HepG2 (cell line): ENCODE results near the gene MAPK8IP3. TPM values are rescaled to one million over a fixed set of nuclear protein-coding genes. Genes with fewer than 3 reads are reported as not detected.

ENCODE experiments used
- ATAC-seq: fragments of 200-7000 bp; cut with Tn5 transposase; 3 replicates; pipeline ENCODE4 v1.9.1; 2020; ENCODE audit warnings: mild to moderate bottlenecking, moderate library complexity
- BruUV-seq: library from RNA; stranded (reverse); fragments of 400-500 nt; replicated peaks from 2 replicates; lab custom pipeline; 2021; lab: Mats Ljungman, UMichigan
- CTCF ChIA-PET: fragments of 300-600 bp; formaldehyde crosslinking; extraction: SDS; loops from one replicate; lab custom pipeline; 2021; ENCODE audit warnings: low total read pairs, inconsistent platforms, low intra/inter-chr PET ratio; lab: Yijun Ruan, JAX
- POLR2A ChIA-PET: fragments of 350-600 bp; sonication (Branson Sonifier 250); formaldehyde crosslinking; loops from one replicate; lab custom pipeline; 2020; ENCODE audit warnings: antibody characterized with exemption, inconsistent platforms; lab: Yijun Ruan, JAX
- DNase-seq: peaks from one replicate; pipeline ENCODE4 v3.0.0-alpha.2; 2015; ENCODE audit warnings: low spot score
- FAIRE-seq: peaks from 3 replicates; lab custom pipeline; 2011; peaks lifted over from hg19 to GRCh38; lab: Jason Lieb, UNC
- H2AFZ ChIP-seq: one replicate; pipeline ENCODE4 v1.6.1; 2011; ENCODE audit warnings: low read length, inconsistent platforms
- H3K27ac ChIP-seq: fragments of 300-600 bp; 3 replicates; pipeline ENCODE4 v1.8.0; 2011; ENCODE audit warnings: mixed run types, mild to moderate bottlenecking, mixed read lengths, low read length, inconsistent platforms; ENCODE audit not compliant: insufficient read depth; ENCODE audit errors: extremely low read length
- H3K27me3 ChIP-seq, 2 experiments: fragments of 200-600 bp in 1 of 2; 2 replicates in 1 of 2; 3 replicates in 1 of 2; pipeline versions ENCODE4 v1.6.0 to v1.8.0; 2011; ENCODE audit warnings: low read length in 2 of 2, mild to moderate bottlenecking in 2 of 2, moderate library complexity in 2 of 2, inconsistent platforms in 1 of 2; ENCODE audit not compliant: insufficient read depth in 2 of 2, control insufficient read depth in 1 of 2
- H3K36me3 ChIP-seq, 2 experiments: fragments of 200-600 bp in 1 of 2; replicated peaks in 1 of 2; 2 replicates in 1 of 2; 3 replicates in 1 of 2; pipeline versions ENCODE4 v1.5.1 to v1.8.0; 2011; ENCODE audit warnings: low read length in 2 of 2, inconsistent platforms in 1 of 2; ENCODE audit not compliant: insufficient read depth in 2 of 2, control insufficient read depth in 1 of 2
- H3K4me1 ChIP-seq: 2 replicates; pipeline ENCODE4 v1.5.1; 2012; ENCODE audit warnings: low read length, inconsistent platforms; ENCODE audit not compliant: insufficient read depth
- H3K4me2 ChIP-seq: 2 replicates; pipeline ENCODE4 v1.6.0; 2011; ENCODE audit warnings: low read depth, low read length, inconsistent platforms
- H3K4me3 ChIP-seq, 3 experiments: fragments of 200-600 bp in 1 of 3; sonication (generic), shearing (Covaris generic) in 1 of 3; replicated peaks in 1 of 3; 2 replicates each; pipeline ENCODE4 v1.5.1; 2011 to 2016; ENCODE audit warnings: low read length in 3 of 3, inconsistent platforms in 2 of 3, low read depth in 2 of 3, mild to moderate bottlenecking in 2 of 3, control low read depth in 1 of 3, mixed read lengths in 1 of 3; ENCODE audit not compliant: insufficient read depth in 1 of 3
- H3K79me2 ChIP-seq: one replicate; pipeline ENCODE4 v1.6.1; 2011; ENCODE audit warnings: low read length, inconsistent platforms; ENCODE audit not compliant: insufficient read depth
- H3K9ac ChIP-seq: 2 replicates; pipeline ENCODE4 v1.6.0; 2011; ENCODE audit warnings: mild to moderate bottlenecking, low read depth, low read length, inconsistent platforms; ENCODE audit not compliant: insufficient read depth
- H3K9me3 ChIP-seq: 2 replicates; pipeline ENCODE4 v1.5.1; 2012; ENCODE audit warnings: mild to moderate bottlenecking, low read length
- H4K20me1 ChIP-seq: 2 replicates; pipeline ENCODE4 v1.6.0; 2011; ENCODE audit warnings: inconsistent platforms, mild to moderate bottlenecking, low read length, moderate library complexity; ENCODE audit not compliant: insufficient read depth
- AGO2 ChIP-seq: fragments of 200-400 bp; formaldehyde crosslinking; optimal IDR thresholded peaks from 2 replicates; pipeline ENCODE3; 2017; ENCODE audit warnings: mild to moderate bottlenecking, low read depth, low read length, moderate library complexity
- NR2F1 ChIP-seq, 2 experiments: fragments of 450-650 bp in 1 of 2; formaldehyde crosslinking in 1 of 2; IDR thresholded peaks; 2 replicates each; pipeline versions ENCODE4 v1.5.0 to v1.6.1; 2016 to 2020; ENCODE audit warnings: mild to moderate bottlenecking in 1 of 2, missing compliant biosample characterization in 1 of 2, missing genetic modification reagents in 1 of 2, moderate library complexity in 1 of 2
- ZFP91 ChIP-seq: sonication (generic); formaldehyde crosslinking; IDR thresholded peaks from 2 replicates; pipeline ENCODE4 v1.9.0; 2022; ENCODE audit warnings: missing genetic modification reagents, mild to moderate bottlenecking, borderline replicate concordance
- ZNF207 ChIP-seq: fragments of 450-650 bp; IDR thresholded peaks from 2 replicates; pipeline ENCODE4 v1.6.1; 2016; ENCODE audit warnings: antibody characterized with exemption, borderline replicate concordance
- ZNF546 ChIP-seq: sonication (generic); formaldehyde crosslinking; conservative IDR thresholded peaks from 2 replicates; pipeline ENCODE4 v1.8.1; 2023; ENCODE audit warnings: mild to moderate bottlenecking, missing genetic modification reagents
- WGBS: methylation state at CpG from one replicate; pipeline ENCODE4 v1.1.6; 2017; ENCODE audit warnings: low lambda C conversion rate; 5-methylcytosine and 5-hydroxymethylcytosine counted together
- in situ Hi-C: cut with HindIII; loops from 2 replicates; pipeline ENCODE4 v1.10.0; 2017; ENCODE audit warnings: low pct_unique_long_range_greater_than_20kb; ENCODE audit not compliant: extremely low pct_ligation_motif_present
- intact Hi-C: fragments of 100-400 bp; cut with micrococcal nuclease; formaldehyde crosslinking; loops from one replicate; pipeline ENCODE4 v1.10.0; 2022; ENCODE audit not compliant: unreplicated experiment
- polyA plus RNA-seq, 8 experiments: library from polyadenylated mRNA; depleted of rRNA in 3 of 8; stranded (reverse) in 7 of 8; unstranded in 1 of 8; fragments of >200 nt; fragmentation: Illumina TruSeq in 4 of 8; extraction: Trizol in 4 of 8; gene quantifications; 2 replicates each; pipeline versions ENCODE4 v1.2.1 to v1.2.3, GENCODE V29; 2011 to 2016; ENCODE audit warnings: low read depth in 4 of 8, missing spikeins in 1 of 8, mixed read lengths in 1 of 8; ENCODE audit not compliant: insufficient read depth in 1 of 8
- total RNA-seq, 5 experiments: library from RNA; depleted of rRNA; stranded (reverse); fragments of >200 nt; fragmentation: Illumina TruSeq; extraction: Trizol; gene quantifications; 2 replicates each; pipeline ENCODE4 v1.2.3, GENCODE V29; 2016; ENCODE audit warnings: low read depth in 1 of 5

The MAPK8IP3 gene
- total and polyA plus RNA-seq, 2 of the 13 experiments (the other 11 are each of a cell fraction or from before 2014, with no cell fraction given): 25.1 to 41.7 TPM

GRCh38 chr16:1762879-1763520 is 57.0 kb downstream of the MAPK8IP3 start:
- no peak overlapping the region for H2AFZ ChIP-seq
- no peaks in the 10 kb centered on the region for H3K79me2 ChIP-seq
- 98% methylated on average over 7 of the region's 24 CpGs for WGBS
- intact Hi-C loops (no loop called here), in situ Hi-C loops (no loop called here)
- H4K20me1 ChIP-seq: no peaks in the 10 kb centered on the region
- FAIRE-seq: no peak
- no peak for ATAC-seq
- no peak overlapping the region for H3K9ac ChIP-seq
- no peaks in the 10 kb centered on the region for H3K27me3 ChIP-seq
- BruUV-seq: no TSS peak
- H3K4me2 ChIP-seq: no peak overlapping the region
- no peak overlapping the region for H3K4me3 ChIP-seq
- peaks cover 23 to 38% of the 10 kb centered on the region in 2 experiments; a peak in 4 of 5 replicates for H3K36me3 ChIP-seq
- TF ChIP-seq NR2F1 (CRISPR knock-in tag; IDR thresholded peaks at IDR 0.05): 0 out of 4 replicates have a peak, but pooled peaks of 1 of the 2 experiments have one; percentile 16
- TF ChIP-seq AGO2: peak; percentile 37
- TF ChIP-seq ZNF207: no peak
- no peak for TF ChIP-seq ZNF546 (CRISPR knock-in tag)
- TF ChIP-seq ZFP91: no peak
- no peak overlapping the region for H3K27ac ChIP-seq
- peaks cover 2% of the 10 kb centered on the region for H3K4me1 ChIP-seq
- no peak for DNase-seq
- ChIA-PET CTCF (no interaction called here), POLR2A (no interaction called here)
- H3K9me3 ChIP-seq: no peaks in the 10 kb centered on the region
